ENCODE measurements around the gene CAPN2. TPM values are rescaled to one million over a fixed set of nuclear protein-coding genes. Genes with fewer than 3 reads are reported as not detected.

Gene CAPN2
- total RNA-seq, 3 donors from 2014 or later (not counting 1 experiment from before 2014, with no cell fraction given), result 228 to 275 (median 236) TPM

DNA sequence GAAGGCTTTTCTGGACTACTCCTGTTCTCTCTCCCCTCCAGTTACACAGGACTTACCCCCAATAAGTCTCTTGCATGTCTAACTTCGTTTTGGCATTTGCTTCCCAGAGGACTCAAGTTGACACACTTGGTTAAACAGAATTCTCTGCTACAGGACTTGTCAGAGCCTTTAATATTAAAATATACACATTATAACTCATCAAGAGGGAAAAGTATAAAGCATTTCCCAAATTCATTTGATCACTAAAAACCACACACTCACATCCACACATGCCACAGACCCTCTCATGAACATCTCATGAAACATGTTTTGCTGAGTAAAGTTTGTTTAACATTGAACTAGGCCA lies 8.7 kb upstream of the CAPN2 start:
- no peaks in the 10 kb centered on the region for H3K36me3 ChIP-seq (ENCODE audit: control insufficient read depth, insufficient read depth, low read length)
- no peaks in the 10 kb centered on the region for H3K9me3 Mint-ChIP-seq
- TF ChIP-seq, protein P1, sequence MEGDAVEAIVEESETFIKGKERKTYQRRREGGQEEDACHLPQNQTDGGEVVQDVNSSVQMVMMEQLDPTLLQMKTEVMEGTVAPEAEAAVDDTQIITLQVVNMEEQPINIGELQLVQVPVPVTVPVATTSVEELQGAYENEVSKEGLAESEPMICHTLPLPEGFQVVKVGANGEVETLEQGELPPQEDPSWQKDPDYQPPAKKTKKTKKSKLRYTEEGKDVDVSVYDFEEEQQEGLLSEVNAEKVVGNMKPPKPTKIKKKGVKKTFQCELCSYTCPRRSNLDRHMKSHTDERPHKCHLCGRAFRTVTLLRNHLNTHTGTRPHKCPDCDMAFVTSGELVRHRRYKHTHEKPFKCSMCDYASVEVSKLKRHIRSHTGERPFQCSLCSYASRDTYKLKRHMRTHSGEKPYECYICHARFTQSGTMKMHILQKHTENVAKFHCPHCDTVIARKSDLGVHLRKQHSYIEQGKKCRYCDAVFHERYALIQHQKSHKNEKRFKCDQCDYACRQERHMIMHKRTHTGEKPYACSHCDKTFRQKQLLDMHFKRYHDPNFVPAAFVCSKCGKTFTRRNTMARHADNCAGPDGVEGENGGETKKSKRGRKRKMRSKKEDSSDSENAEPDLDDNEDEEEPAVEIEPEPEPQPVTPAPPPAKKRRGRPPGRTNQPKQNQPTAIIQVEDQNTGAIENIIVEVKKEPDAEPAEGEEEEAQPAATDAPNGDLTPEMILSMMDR (IDR thresholded peaks at IDR 0.05), result no peak
- no peak overlapping the region for H3K27ac Mint-ChIP-seq
- H3K4me1 ChIP-seq (ENCODE audit: control insufficient read depth, insufficient read depth, low read length), result no peaks in the 10 kb centered on the region
- H3K27ac ChIP-seq (ENCODE audit: low read length), result no peak overlapping the region
- no peak overlapping the region for H3K4me3 ChIP-seq (ENCODE audit: low read length)
- H3K27me3 ChIP-seq (ENCODE audit: control insufficient read depth, insufficient read depth, low read length), result no peaks in the 10 kb centered on the region
- ATAC-seq (no peak), DNase-seq (no peak)
- no peaks in the 10 kb centered on the region for H3K27me3 Mint-ChIP-seq (ENCODE audit: low read depth in 2 of 2)
- intact Hi-C loops (cut with micrococcal nuclease), result no loop called here
- WGBS (ENCODE audit: insufficient coverage), result 64% methylated on average over 1 of the region's 1 CpG
- no peaks in the 10 kb centered on the region for H3K36me3 Mint-ChIP-seq
- no peaks in the 10 kb centered on the region for H3K9me3 ChIP-seq (ENCODE audit: control insufficient read depth, insufficient read depth, low read length)
- H3K4me3 Mint-ChIP-seq, result no peak overlapping the region
- H3K4me1 Mint-ChIP-seq, result peaks cover 12 to 13% of the 10 kb centered on the region in 2 donors

DNA sequence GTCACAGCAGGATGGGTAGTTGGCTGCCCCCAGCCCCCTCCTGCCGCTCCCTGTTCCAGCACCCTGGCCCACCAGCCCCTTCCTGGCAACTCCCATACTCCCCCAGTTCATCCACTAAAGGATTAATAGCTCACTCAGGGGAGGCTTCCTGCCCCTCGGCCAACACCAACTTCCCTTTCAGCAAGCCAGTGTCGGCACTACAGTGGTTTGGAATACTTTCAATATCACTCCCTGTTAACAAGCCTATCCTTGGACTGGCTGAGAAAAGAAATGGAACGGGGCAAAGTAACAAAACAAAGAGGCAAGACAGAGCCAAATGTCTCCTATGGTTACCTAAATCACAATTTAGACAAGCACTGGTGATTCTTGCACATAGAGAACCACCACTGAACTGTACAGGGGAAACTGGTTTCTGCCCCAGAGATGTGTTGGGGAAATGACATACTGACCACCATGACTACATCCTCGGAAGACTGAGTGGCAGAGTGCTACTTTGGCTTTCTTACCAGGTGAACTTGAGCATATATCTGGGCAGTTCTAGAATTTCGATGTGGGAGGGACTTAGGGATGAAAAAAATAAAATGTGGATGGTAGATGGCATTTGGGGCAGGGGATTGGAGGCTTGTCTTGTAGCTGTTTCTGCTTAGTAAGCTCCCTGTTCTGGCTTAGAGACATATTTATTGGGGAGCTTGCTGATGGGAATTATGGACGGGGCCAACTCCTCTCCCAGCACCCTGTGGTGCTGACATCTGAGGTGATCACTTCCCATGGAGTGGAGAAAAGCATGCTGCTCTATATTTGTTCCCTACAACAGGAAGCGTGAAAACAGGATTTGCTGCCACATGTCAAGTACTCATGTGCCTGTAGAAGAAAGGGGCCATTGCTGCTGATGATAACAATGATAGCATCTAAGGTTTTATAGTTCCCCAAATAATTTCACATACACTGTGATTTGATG lies 7.1 kb upstream of the CAPN2 start:
- WGBS (ENCODE audit: insufficient coverage), result 58% methylated on average over 8 of the region's 8 CpGs
- Histone ChIP-seq H3K9me3 (ENCODE audit: control insufficient read depth, insufficient read depth, low read length) (no peaks in the 10 kb centered on the region), H3K4me1 (ENCODE audit: control insufficient read depth, insufficient read depth, low read length) (no peaks in the 10 kb centered on the region), H3K4me3 (ENCODE audit: low read length) (no peak overlapping the region), H3K27me3 (ENCODE audit: control insufficient read depth, insufficient read depth, low read length) (no peaks in the 10 kb centered on the region), H3K36me3 (ENCODE audit: control insufficient read depth, insufficient read depth, low read length) (no peaks in the 10 kb centered on the region), H3K27ac (ENCODE audit: low read length) (no peak overlapping the region)
- DNase-seq (no peak), ATAC-seq (peak; percentile 59 to 79 (median 79))
- H3K9me3 Mint-ChIP-seq, result no peaks in the 10 kb centered on the region
- peaks cover 12 to 13% of the 10 kb centered on the region in 2 donors for H3K4me1 Mint-ChIP-seq
- TF ChIP-seq, protein P1 (IDR thresholded peaks at IDR 0.05), result no peak
- H3K36me3 Mint-ChIP-seq, result no peaks in the 10 kb centered on the region
- H3K27me3 Mint-ChIP-seq (ENCODE audit: low read depth in 2 of 2), result no peaks in the 10 kb centered on the region
- H3K4me3 Mint-ChIP-seq, result no peak overlapping the region
- H3K27ac Mint-ChIP-seq, result peak overlapping the region; percentile 34 to 55
- intact Hi-C loops (cut with micrococcal nuclease), result no loop called here

DNA sequence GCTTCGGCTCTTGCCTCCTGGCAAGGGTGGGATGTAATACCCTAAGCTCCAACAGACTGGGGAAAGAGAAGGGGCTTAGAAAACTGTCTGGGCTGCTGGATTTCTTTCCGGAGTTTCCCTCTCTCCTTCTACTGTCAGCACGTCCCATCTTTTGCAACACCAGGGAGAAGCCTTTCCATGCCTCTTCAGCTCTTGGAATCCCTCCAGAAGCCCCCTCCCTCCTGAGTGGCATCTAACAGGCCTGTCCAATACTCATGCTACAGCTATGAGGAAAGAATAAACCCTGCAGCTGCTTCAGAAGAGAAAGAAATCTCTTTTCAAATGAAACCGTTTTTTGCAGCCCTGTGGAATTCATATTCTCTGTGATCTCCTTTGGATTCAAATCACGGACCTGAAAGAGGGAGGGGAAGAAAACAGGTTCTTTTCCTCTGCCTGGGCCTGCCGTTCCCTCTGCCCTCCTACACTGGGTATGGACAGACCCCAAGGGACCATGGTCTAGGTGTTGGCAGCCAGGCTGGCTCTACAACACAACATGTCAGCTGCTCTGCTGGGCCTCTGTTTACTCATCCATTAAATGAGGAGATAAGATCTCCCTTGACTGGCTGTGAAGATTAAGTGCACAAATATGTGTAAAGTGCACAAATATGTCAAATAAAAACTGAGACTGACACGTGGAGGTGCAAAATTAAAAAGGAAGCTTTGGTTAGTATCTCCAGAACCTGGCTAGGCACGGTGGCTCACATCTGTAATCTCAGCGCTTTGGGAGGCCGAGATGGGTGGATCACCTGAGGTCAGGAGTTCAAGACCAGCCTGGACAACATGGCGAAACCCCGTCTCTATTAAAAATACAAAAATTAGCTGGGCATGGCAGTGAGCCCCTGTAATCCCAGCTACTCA lies 6.0 kb upstream of the CAPN2 start:
- peaks cover 19 to 20% of the 10 kb centered on the region in 2 donors for H3K4me1 Mint-ChIP-seq
- no peak overlapping the region for H3K27ac Mint-ChIP-seq
- no peaks in the 10 kb centered on the region for H3K9me3 Mint-ChIP-seq
- WGBS (ENCODE audit: insufficient coverage), result 88% methylated on average over 11 of the region's 12 CpGs
- no peak for DNase-seq
- intact Hi-C loops (cut with micrococcal nuclease), result no loop called here
- no peak overlapping the region for H3K4me3 ChIP-seq (ENCODE audit: low read length)
- H3K36me3 Mint-ChIP-seq, result no peaks in the 10 kb centered on the region
- no peak overlapping the region for H3K27ac ChIP-seq (ENCODE audit: low read length)
- H3K4me1 ChIP-seq (ENCODE audit: control insufficient read depth, insufficient read depth, low read length), result no peaks in the 10 kb centered on the region
- TF ChIP-seq, protein P1 (IDR thresholded peaks at IDR 0.05), result no peak
- H3K9me3 ChIP-seq (ENCODE audit: control insufficient read depth, insufficient read depth, low read length), result no peaks in the 10 kb centered on the region
- H3K36me3 ChIP-seq (ENCODE audit: control insufficient read depth, insufficient read depth, low read length), result no peaks in the 10 kb centered on the region
- no peak for ATAC-seq
- H3K27me3 ChIP-seq (ENCODE audit: control insufficient read depth, insufficient read depth, low read length), result no peaks in the 10 kb centered on the region
- no peaks in the 10 kb centered on the region for H3K27me3 Mint-ChIP-seq (ENCODE audit: low read depth in 2 of 2)
- no peak overlapping the region for H3K4me3 Mint-ChIP-seq

Measured in natural killer cell (primary cell).